Mucosa of stomach (tissue), 1 donor: ENCODE measurements around the gene B3GNT7.
A peak's percentile ranks its signal among the peaks of the same experiment; 100 is the strongest.
"Not testable (repeated sequence)": the region's sequence is repeated elsewhere in the genome, so short reads cannot be mapped to it uniquely, and the experiment has no call there.

ENCODE experiments used
- H3K27me3 ChIP-seq: one replicate; pipeline ENCODE4 v1.7.0; 2013; ENCODE audit warnings: mild to moderate bottlenecking, low read length; ENCODE audit not compliant: control insufficient read depth, insufficient read depth
- H3K36me3 ChIP-seq: one replicate; pipeline ENCODE4 v1.7.0; 2013; ENCODE audit warnings: low read length; ENCODE audit not compliant: control insufficient read depth, insufficient read depth
- H3K4me1 ChIP-seq: one replicate; pipeline ENCODE4 v1.7.0; 2013; ENCODE audit warnings: mild to moderate bottlenecking, low read length; ENCODE audit not compliant: control insufficient read depth, insufficient read depth
- H3K4me3 ChIP-seq: one replicate; pipeline ENCODE4 v1.7.0; 2013; ENCODE audit warnings: low read length
- H3K9ac ChIP-seq: one replicate; pipeline ENCODE4 v1.7.0; 2013; ENCODE audit warnings: mild to moderate bottlenecking, low read length, moderate library complexity
- H3K9me3 ChIP-seq: one replicate; pipeline ENCODE4 v1.7.0; 2013; ENCODE audit warnings: mild to moderate bottlenecking, low read length, moderate library complexity; ENCODE audit not compliant: control insufficient read depth
- donor health status: Pancreatic carcinoma.

Gene B3GNT7

DNA sequence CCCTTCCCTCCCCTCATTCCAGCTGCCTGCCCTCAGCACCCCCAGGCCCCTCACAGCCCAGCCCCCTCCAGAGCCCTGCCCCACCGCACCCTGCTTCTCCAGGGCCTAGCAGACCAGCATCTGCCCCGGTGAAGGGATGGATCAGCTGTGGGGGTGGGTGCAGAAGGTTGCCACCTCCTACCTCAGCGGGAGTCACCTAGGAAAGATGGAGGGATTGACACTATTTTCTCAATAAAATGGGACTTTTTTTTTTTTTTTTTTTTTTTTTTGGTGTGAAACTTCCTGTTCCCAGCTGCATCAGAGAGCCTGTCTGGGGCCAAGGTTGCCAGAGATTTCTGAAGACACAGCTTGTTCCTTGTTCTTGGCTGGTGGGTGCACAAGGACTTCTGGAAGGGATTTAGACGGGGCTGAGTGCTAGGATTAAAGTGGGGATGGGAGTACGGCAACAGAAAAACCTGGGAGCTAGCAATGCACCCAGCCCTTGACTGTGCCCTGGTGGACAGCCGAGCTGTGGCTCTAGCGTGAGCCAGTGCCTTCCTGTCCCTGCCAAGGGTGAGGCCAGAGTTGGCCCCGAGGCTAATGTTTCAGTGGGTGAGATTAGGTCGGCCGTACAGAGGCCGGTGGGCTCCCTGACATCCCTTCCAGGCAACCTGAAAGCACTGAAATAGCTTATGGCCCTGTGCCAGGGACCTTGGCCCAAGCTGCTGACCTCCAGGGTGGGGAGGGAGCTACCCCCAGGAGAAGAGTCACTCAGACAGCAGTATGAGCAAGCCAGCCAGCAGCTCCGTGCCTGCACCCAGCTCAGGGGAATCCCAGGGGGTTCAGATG lies 4.6 kb downstream of the B3GNT7 start:
- H3K27me3 ChIP-seq, result no peaks in the 10 kb centered on the region
- H3K9me3 ChIP-seq, result no peaks in the 10 kb centered on the region
- H3K4me3 ChIP-seq, result no peak overlapping the region
- H3K4me1 ChIP-seq, result peaks cover 35% of the 10 kb centered on the region
- H3K9ac ChIP-seq, result peak overlapping the region; percentile 42
- peaks cover 6% of the 10 kb centered on the region for H3K36me3 ChIP-seq

DNA sequence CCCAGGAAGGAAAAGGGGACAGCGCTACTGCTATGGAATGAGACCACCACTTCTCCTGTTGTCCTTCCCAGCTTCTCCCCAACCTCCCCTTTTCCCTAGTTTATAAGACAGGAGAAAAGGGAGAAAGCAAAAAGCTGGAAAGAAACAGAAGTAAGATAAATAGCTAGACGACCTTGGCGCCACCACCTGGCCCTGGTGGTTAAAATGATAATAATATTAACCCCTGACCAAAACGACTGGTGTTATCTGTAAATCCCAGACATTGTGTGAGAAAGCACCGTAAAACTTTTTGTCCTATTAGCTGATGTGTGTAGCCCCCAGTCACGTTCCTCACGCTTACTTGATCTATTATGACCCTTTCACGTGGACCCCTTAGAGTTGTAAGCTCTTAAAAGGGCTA lies 5.2 kb downstream of the B3GNT7 start:
- H3K36me3 ChIP-seq, H3K9me3 ChIP-seq, H3K4me3 ChIP-seq, H3K27me3 ChIP-seq: not testable (repeated sequence)
- H3K4me1 ChIP-seq, result peaks cover 34% of the 10 kb centered on the region
- H3K9ac ChIP-seq, result peak overlapping the region; percentile 42

DNA sequence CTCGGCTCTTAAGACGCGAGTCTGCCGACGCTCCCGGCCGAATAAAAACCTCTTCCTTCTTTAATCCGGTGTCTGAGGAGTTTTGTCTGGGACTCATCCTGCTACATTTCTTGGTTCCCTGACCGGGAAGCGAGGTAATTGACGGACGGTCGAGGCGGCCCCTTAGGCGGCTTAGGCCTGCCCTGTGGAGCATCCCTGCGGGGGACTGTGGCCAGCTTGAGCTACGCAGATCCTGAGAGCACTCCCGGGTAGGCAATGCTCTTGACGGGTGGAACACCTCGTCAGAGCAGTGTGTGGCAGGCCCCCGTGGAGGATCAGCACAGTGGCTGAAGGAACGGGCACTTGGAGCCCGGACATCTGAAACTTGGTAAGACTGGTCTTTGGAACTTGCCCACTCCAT lies 5.6 kb downstream of the B3GNT7 start:
- not testable (repeated sequence) for H3K9ac ChIP-seq, H3K4me3 ChIP-seq, H3K9me3 ChIP-seq, H3K36me3 ChIP-seq, H3K27me3 ChIP-seq
- H3K4me1 ChIP-seq, result peaks cover 34% of the 10 kb centered on the region

DNA sequence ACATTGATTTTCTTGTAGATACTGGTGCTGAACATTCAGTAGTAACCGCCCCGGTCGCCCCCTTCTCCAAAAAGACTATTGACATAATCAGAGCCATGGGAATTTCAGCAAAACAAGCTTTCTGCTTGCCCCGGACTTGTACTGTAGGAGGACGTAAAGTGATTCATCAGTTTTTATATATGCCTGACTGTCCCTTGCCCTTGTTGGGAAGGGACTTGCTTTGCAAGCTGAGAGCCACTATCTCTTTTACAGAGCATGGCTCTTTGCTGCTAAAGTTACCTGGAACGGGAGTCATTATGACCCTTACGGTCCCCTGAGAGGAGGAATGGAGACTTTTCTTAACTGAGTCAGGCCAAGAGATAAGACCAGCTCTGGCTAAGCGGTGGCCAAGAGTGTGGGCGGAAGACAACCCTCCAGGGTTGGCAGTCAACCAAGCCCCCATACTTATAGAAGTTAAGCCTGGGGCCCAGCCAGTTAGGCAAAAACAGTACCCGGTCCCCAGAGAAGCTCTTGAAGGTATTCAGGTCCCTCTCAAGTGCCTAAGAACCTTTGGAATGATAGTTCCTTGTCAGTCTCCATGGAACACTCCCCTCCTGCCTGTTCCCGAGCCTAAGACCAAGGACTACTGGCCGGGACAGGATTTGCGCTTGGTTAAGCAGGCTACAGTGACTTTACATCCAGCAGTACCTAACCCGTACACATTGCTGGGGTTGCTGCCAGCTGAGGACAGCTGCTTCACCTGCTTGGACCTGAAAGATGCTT lies 8.1 kb downstream of the B3GNT7 start:
- H3K36me3 ChIP-seq, H3K4me3 ChIP-seq, H3K9ac ChIP-seq, H3K27me3 ChIP-seq, H3K9me3 ChIP-seq: not testable (repeated sequence)
- H3K4me1 ChIP-seq, result peaks cover 21% of the 10 kb centered on the region

DNA sequence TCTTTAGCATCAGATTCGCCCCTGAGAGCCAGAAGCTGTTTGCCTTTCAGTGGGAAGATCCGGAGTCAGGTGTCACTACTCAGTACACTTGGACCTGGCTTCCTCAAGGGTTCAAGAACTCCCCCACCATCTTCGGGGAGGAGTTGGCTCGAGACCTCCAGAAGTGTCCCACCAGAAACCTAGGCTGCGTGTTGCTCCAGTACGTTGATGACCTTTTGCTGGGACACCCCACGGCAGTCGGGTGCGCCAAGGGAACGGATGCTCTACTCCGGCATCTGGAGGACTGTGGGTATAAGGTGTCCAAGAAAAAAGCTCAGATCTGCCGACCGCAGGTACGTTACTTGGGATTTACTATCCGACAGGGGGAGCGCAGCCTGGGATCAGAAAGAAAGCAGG lies 8.7 kb downstream of the B3GNT7 start:
- H3K9me3 ChIP-seq, H3K9ac ChIP-seq, H3K36me3 ChIP-seq, H3K27me3 ChIP-seq, H3K4me3 ChIP-seq: not testable (repeated sequence)
- peaks cover 15% of the 10 kb centered on the region for H3K4me1 ChIP-seq

DNA sequence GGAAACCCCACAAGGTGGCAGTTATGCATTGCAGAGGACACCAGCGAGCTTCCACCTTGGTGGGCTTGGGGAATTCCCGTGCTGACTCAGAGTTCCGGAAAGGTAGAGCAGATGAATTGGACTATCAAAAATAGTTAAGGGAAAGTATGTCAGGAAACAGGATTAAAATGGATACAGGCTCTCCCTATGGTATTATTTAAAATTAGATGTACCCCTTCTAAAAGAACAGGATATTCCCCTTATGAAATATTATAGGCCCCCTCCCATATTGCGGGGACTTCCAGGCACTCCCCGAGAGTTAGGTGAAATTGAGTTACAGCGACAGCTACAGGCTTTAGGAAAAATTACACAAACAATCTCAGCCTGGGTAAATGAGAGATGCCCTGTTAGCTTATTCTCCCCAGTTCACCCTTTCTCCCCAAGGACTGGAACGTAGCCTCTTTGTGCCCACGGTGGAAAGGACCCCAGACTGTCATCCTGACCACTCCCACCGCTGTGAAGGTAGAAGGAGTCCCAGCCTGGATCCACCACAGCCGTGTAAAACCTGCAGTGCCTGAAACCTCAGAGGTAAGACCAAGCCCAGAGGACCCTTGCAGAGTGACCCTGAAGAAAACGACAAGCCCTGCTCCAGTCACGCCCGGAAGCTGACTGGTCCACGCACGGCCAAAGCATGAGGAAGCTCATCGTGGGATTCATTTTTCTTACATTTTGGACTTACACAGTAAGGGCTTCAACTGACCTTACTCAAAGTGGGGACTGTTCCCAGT lies 10.3 kb downstream of the B3GNT7 start:
- H3K36me3 ChIP-seq, H3K9ac ChIP-seq: not testable (repeated sequence)

DNA sequence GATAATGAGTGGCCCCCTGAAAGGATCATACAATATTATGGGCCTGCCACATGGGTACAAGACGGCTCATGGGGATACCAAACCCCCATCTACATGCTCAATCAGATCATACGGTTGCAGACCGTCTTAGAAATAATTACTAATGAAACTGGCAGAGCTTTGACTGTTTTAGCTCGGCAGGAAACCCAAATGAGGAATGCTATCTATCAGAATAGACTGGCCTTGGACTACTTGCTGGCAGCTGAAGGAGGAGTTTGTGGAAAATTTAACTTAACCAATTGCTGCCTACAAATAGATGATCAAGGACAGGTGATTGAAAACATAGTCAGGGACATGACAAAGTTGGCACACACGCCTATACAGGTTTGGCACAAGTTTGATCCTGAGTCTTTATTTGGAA lies 12.2 kb downstream of the B3GNT7 start:
- H3K27me3 ChIP-seq, H3K36me3 ChIP-seq, H3K4me3 ChIP-seq, H3K4me1 ChIP-seq, H3K9ac ChIP-seq, H3K9me3 ChIP-seq: not testable (repeated sequence)

More for the DNA sequence above, 10.3 kb downstream of the B3GNT7 start:
- not testable (repeated sequence) for H3K27me3 ChIP-seq, H3K4me3 ChIP-seq, H3K9me3 ChIP-seq, H3K4me1 ChIP-seq

DNA sequence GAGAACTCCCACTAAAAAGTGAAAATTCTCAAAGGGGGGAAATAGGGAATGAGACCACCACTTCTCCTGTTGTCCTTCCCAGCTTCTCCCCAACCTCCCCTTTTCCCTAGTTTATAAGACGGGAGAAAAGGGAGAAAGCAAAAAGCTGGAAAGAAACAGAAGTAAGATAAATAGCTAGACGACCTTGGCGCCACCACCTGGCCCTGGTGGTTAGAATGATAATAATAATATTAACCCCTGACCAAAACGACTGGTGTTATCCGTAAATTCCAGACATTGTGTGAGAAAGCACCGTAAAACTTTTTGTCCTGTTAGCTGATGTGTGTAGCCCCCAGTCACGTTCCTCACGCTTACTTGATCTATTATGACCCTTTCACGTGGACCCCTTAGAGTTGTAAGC lies 12.8 kb downstream of the B3GNT7 start:
- H3K36me3 ChIP-seq, H3K4me1 ChIP-seq, H3K9me3 ChIP-seq, H3K4me3 ChIP-seq, H3K9ac ChIP-seq, H3K27me3 ChIP-seq: not testable (repeated sequence)

DNA sequence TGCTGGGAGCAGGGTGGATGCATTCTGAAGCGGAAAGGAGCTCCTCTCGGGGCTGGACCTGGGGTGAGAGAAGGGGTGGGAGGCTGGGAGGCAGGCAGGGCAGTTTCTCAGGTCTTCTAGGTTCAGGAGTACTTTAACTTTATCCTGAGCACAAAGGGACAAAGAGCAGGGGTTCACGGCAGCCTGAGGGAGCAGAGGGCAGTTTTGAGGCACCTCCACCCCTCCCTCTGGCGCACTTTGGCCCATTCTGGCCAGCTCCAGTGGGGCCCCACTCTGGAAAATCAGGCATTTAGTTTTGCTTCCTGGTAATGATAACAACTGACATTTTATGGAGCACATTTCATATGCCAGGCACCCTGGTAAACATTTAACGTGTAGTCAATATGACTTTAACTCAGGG lies 14.3 kb downstream of the B3GNT7 start:
- H3K9me3 ChIP-seq, result peaks cover 3% of the 10 kb centered on the region
- no peaks in the 10 kb centered on the region for H3K27me3 ChIP-seq
- H3K4me1 ChIP-seq, result peaks cover 9% of the 10 kb centered on the region
- no peaks in the 10 kb centered on the region for H3K36me3 ChIP-seq
- H3K9ac ChIP-seq, result no peak overlapping the region
- H3K4me3 ChIP-seq, result no peak overlapping the region

DNA sequence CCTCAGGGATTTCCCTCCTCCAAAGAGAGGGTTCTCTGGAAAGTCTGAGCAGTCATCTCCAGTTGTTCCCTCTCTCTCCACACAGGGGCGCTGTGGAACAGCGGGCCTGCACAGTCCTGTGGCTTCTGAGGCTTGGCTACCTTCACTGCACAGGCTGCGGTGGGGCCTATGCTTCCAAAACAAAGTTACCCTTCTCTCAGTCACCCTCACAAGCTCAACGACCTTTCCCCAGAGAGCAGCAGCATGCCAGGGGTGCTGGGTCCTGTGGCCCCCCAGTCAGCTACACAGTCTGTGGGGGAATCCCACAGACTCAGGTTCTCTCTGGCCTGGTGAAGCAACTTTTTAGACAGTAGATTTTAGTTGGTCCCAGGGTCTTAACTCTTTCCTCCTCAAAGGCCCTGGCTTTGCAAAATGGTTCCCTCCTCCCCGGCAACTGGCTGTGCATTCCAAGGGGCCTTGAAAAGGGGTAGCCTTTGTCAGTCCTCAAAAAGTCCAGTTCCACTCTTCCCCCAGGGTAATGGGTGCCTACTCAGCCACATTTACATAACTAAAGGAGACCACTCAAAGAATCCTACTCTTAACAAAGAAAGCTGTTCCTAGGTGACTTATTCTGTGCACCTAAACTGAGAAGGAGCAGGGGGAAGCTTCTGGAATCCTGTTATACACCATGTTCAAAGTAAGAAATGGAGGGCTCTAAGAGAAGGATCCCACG lies 14.9 kb downstream of the B3GNT7 start:
- Histone ChIP-seq H3K27me3 (no peaks in the 10 kb centered on the region), H3K4me3 (no peak overlapping the region), H3K9ac (no peak overlapping the region), H3K9me3 (peaks cover 3% of the 10 kb centered on the region), H3K36me3 (no peaks in the 10 kb centered on the region), H3K4me1 (peaks cover 9% of the 10 kb centered on the region)

DNA sequence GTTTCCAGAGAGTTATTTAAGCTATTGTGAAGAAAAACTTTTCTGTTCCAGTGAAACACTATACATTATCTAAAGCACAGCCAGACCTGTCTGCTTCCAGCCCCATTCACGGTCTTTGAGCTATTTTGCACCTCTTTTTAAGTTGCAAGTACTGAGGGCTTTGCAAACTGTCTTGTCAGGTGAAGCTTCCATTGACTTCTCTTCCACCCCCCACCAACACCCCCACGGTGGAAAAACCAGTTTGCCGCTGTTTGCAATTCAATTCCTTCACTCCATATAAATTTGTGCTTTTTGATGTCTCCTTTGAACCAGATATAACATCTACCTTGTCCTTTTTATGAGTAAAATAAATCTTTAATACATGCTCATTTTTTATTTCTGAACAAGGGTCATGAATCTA lies 15.7 kb downstream of the B3GNT7 start:
- no peaks in the 10 kb centered on the region for H3K27me3 ChIP-seq
- peaks cover 9% of the 10 kb centered on the region for H3K4me1 ChIP-seq
- no peaks in the 10 kb centered on the region for H3K36me3 ChIP-seq
- no peak overlapping the region for H3K9ac ChIP-seq
- H3K9me3 ChIP-seq, result peaks cover 3% of the 10 kb centered on the region
- H3K4me3 ChIP-seq, result no peak overlapping the region
